Measurements from ENCODE around the gene IQGAP3. TPM values are rescaled to one million over a fixed set of nuclear protein-coding genes. Genes with fewer than 3 reads are reported as not detected.

The IQGAP3 gene
- total and polyA plus RNA-seq, 7 donors, result 0.55 to 11.2 (median 0.76) TPM; not detected in 1

DNA sequence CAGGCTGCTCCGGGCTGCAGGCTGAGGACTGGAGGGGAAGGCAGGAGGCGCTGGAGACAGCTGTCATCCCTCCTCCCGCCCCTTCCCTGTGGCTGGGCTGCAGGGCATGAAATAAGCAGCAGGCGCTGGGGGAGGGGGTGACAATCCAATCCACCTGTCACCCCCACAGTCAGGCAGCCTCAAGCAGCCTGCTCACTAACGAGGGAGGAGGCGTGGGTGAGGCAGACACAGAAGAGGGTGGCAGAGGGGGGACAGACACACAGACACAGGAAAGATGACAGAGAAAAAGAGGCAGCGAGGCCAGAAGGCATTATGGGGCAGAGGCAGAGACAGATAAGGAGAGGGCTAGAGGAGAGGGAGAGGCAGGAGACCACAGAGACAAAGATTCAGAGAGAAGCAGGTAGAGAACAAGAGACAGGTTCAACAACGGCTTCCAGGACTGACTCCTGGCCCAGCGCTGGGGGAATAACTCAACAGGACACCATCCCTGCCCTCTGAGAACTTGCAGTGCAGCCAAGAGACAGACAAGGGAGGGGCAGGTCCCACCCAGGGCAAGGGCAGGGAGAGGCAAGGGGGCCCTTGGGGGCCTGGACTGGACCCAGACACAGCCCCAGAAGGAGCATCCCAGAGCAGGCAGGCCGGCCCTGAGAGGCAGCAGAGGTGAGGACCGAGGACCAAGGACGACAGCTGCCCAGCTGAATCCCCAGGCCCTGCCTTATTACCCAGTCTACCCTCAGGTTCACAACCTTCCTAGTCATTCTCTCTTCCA lies 83.0 kb downstream of the IQGAP3 start:
- no peaks in the 10 kb centered on the region for H3K27me3 ChIP-seq
- H3K9me3 ChIP-seq, result no peaks in the 10 kb centered on the region
- DNase-seq, result peak; percentile 89
- 20 to 28% methylated on average over 12 of the region's 12 CpGs for WGBS, 2 donors
- H3K27ac ChIP-seq, result peak overlapping the region; percentile 98 to 100 (median 100)
- no peaks in the 10 kb centered on the region for H3K36me3 ChIP-seq
- H3K4me1 ChIP-seq, result peaks cover 0 to 100% (median 99%) of the 10 kb centered on the region in 4 donors
- H3K4me3 ChIP-seq, result peak overlapping the region in 3 of 4 donors; percentile 26 to 41 (median 32)
- intact Hi-C loops (cut with DNase I), result no loop called here
- TF ChIP-seq, protein P1, sequence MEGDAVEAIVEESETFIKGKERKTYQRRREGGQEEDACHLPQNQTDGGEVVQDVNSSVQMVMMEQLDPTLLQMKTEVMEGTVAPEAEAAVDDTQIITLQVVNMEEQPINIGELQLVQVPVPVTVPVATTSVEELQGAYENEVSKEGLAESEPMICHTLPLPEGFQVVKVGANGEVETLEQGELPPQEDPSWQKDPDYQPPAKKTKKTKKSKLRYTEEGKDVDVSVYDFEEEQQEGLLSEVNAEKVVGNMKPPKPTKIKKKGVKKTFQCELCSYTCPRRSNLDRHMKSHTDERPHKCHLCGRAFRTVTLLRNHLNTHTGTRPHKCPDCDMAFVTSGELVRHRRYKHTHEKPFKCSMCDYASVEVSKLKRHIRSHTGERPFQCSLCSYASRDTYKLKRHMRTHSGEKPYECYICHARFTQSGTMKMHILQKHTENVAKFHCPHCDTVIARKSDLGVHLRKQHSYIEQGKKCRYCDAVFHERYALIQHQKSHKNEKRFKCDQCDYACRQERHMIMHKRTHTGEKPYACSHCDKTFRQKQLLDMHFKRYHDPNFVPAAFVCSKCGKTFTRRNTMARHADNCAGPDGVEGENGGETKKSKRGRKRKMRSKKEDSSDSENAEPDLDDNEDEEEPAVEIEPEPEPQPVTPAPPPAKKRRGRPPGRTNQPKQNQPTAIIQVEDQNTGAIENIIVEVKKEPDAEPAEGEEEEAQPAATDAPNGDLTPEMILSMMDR (IDR thresholded peaks at IDR 0.05), result peak in 1 of 4 experiments; percentile 14
- TF ChIP-seq POLR2A (IDR thresholded peaks at IDR 0.05) (no peak), POLR2AphosphoS5 (IDR thresholded peaks at IDR 0.05) (peak in 3 of 4 donors; percentile 42 to 69 (median 61)), EP300 (IDR thresholded peaks at IDR 0.05) (peak in 2 of 4 donors; percentile 15 to 70)

DNA sequence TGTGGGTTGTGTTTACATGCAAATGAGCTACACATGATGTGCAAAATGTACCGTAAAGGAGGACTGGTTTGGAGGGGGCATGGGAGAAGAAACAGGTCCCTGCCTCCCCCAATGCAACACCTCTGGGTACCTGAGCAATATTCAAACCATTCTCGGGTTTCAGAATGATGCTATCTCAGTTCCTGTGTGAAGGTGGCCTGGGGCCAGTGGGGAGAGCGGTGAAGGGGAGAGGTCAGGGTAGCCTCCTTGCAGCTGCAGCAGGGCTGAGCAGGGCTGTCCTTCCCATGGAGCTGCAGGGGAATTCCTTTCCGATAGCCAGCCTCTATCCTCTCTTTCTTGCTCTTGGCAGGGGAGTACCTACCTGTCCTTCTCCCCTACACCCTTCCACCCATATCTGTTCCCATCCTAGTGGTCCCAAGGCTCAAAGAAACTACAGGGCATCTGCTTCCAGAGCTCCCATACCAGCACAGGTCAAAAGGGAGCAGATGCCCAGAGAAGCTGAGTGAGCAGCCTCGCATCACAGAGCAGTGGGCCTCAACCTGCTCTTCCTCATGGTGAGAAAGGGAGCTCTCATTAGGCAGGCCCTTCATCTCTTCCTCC lies 83.7 kb downstream of the IQGAP3 start:
- H3K36me3 ChIP-seq, result no peaks in the 10 kb centered on the region
- no peak for DNase-seq
- H3K27me3 ChIP-seq, result no peaks in the 10 kb centered on the region
- 59 to 80% methylated on average over 5 of the region's 5 CpGs for WGBS, 2 donors
- peak overlapping the region in 2 of 4 donors; percentile 32 to 41 for H3K4me3 ChIP-seq
- TF ChIP-seq POLR2A (IDR thresholded peaks at IDR 0.05) (no peak), EP300 (IDR thresholded peaks at IDR 0.05) (no peak), POLR2AphosphoS5 (IDR thresholded peaks at IDR 0.05) (no peak)
- TF ChIP-seq, protein P1 (IDR thresholded peaks at IDR 0.05), result no peak
- intact Hi-C loops (cut with DNase I), result no loop called here
- H3K27ac ChIP-seq, result peak overlapping the region; percentile 98 to 100 (median 100)
- H3K9me3 ChIP-seq, result no peaks in the 10 kb centered on the region
- peaks cover 0 to 100% (median 99%) of the 10 kb centered on the region in 4 donors for H3K4me1 ChIP-seq

DNA sequence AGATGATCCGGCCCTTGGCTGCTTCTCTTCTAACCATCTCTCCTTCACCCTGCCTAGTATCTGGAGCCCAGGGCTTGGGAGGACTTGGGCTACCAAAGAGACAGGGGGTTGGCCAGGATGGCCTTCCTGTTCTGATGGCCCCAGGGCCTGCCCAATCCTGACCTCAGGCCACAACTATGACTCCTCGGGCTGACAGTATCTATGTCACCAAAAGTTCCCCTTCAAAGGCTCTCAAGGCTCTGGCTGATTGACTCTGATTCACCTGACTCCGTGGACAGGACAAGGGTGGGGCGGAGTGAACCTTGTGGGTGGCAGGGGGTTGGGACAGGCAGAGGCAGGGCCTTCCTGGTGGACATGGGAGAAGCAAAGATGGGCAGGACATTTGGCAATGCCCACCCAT lies 84.5 kb downstream of the IQGAP3 start:
- Histone ChIP-seq H3K27ac (peak overlapping the region; percentile 98 to 100 (median 100)), H3K27me3 (no peaks in the 10 kb centered on the region), H3K36me3 (peaks cover 1 to 7% (median 2%) of the 10 kb centered on the region in 4 donors), H3K4me1 (peaks cover 0 to 100% (median 99%) of the 10 kb centered on the region in 4 donors), H3K4me3 (no peak overlapping the region), H3K9me3 (no peaks in the 10 kb centered on the region)
- intact Hi-C loops (cut with DNase I), result no loop called here
- 61 to 66% methylated on average over 4 of the region's 4 CpGs for WGBS, 2 donors
- no peak for DNase-seq
- TF ChIP-seq, protein P1 (IDR thresholded peaks at IDR 0.05), result no peak
- TF ChIP-seq POLR2A (IDR thresholded peaks at IDR 0.05) (no peak), EP300 (IDR thresholded peaks at IDR 0.05) (no peak), POLR2AphosphoS5 (IDR thresholded peaks at IDR 0.05) (no peak)

DNA sequence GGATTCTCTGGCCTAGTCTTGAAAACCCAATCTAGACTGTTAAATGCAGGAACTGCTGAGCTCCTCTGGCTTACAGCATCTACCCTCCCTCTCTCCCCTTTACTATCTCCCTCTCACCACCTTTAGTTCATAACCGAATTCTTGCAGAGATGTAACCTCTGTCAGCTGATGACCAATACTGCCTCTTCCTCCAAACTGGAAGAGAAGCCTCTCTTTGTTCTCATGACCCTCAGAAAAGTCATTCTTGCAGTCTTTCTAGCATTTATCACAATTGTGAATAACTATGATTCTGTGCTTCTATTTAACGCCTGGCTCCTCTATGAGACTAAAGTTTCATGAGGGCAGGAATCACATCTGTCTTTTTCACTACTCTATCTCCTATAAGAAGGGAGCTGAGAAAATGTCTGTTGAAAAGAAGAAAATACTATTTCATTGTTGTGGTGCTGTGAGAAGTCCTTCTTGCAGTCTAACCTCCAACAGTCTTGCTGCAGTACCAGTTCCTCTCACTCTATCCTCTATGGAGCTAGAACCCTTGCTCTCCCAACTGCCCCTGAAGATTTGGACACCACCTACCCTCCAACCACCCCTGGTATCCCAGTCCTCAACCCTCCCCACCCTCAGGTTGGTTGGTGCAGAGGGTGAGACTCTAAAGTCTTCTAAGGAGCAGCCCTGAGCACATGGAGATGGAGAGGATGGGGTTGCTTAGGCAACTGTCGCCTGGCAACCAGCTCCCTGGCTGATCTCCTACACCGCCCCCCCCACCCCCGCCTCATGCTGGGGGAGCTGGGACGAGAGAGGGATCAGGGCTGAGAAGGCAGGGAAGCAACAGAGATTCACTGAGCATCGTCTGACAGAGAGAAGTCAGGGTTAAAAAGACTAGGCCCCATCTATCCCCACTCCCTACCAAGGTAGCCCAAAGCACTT lies 85.7 kb downstream of the IQGAP3 start:
- H3K27ac ChIP-seq, result peak overlapping the region in 3 of 4 donors; percentile 98 to 100 (median 100)
- WGBS, 2 donors, result 87 to 89% methylated on average over 7 of the region's 7 CpGs
- DNase-seq, result no peak
- intact Hi-C loops (cut with DNase I), result no loop called here
- no peaks in the 10 kb centered on the region for H3K27me3 ChIP-seq
- H3K4me3 ChIP-seq, result no peak overlapping the region
- H3K9me3 ChIP-seq, result no peaks in the 10 kb centered on the region
- TF ChIP-seq POLR2A (IDR thresholded peaks at IDR 0.05) (no peak), POLR2AphosphoS5 (IDR thresholded peaks at IDR 0.05) (no peak), EP300 (IDR thresholded peaks at IDR 0.05) (no peak)
- TF ChIP-seq, protein P1 (IDR thresholded peaks at IDR 0.05), result no peak
- peaks cover 12 to 18% (median 14%) of the 10 kb centered on the region in 4 donors for H3K36me3 ChIP-seq
- H3K4me1 ChIP-seq, result peaks cover 0 to 98% (median 94%) of the 10 kb centered on the region in 4 donors

Data from sigmoid colon (tissue), 7 donors.